RCC 7860 (cell line): ENCODE measurements around the gene PTPRG.

Experiments
- DNase-seq: peaks from one replicate; pipeline ENCODE4 v3.0.0-alpha.2; 2015; ENCODE audit warnings: low spot score
- FAIRE-seq: peaks from 2 replicates; lab custom pipeline; 2012; peaks lifted over from hg19 to GRCh38; lab: Jason Lieb, UNC

The PTPRG gene

DNA sequence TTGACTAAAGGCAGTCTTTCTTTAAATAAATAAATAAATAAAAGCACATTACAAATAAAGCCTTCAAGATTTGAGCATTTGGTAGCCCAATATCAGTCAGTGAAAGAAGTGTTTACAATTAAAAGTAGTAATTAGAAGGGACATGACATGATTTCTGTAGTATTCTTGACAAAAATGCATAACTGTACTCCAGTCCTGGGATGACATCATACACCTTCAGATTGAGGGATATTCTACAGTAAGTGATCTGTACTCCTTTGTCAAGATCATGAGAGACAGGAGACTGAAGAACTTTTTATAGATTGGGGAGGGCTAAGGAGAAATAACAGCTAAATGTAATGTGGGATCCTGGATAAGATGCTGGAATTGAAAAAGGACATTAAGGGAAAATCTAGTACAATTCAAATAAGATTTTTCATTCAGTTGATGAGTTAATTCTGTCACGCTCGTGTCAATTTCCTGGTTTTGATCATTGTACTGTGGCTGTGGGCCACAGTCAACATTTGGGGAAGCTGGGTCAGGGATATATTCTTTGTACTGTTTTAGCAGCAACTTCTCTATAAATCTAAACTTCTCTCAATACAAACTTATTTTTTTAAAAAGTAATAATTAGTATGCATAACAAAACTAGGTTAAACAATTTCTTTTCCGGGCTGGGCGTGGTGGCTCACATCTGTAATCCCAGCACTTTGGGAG, 314.8 kb downstream of the PTPRG start:
- DNase-seq (no peak), FAIRE-seq (no peak)

DNA sequence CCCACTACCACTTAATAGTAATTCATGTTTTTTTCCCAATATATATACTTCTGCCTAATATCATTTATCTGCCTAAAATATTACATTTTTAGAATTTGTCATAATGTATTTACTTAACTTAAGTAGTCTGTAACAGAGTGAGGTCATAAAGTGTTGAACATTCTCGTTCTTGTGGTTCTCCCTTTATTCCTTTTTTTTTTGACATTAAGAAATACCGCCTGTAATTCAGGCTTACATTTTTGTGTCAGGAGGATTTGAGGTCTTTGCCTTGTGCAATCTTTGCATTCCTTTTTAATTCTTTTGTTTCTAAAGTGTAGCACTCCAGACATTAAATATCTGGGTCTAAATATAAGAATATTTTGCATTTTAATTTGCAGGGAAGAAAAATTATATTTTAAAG, 315.4 kb downstream of the PTPRG start:
- no peak for DNase-seq
- peak; percentile 20 for FAIRE-seq

DNA sequence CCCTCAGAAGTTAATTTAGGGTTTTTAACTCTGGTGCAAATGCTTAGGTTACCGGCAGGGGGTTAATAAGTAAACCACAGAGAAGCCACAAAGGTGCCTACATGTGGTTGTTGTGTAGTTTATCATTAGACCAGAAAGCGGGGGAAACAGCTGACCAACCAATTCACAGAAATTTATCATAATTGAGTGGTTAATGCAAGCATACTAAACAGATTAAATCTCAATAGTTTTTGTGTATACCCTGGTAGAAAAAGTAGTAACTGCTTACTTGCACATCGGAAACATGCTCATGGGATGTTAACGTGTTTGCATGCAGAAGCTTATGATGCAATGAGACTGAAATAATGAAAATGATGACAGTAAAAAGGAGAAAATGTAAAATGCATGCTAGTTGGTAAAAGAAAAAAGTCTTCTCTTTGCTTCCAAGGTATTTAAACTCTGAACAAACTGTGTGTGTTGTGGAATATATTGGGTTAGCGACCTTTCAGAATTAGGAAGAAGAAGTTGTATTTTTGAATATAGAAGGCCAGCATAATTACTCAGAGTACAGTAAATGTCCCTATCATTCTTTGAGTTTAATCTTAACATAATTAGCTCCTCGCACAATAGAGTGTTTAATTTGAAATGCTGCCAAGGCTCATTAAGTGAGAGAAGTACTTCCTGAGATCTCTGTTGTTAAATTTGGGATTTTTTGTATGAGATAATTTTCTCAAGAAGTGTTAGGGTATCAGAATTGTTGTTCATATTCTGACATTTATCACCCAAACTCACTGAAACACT, 316.2 kb downstream of the PTPRG start:
- peak; percentile 13 for DNase-seq
- FAIRE-seq = peak; percentile 86

DNA sequence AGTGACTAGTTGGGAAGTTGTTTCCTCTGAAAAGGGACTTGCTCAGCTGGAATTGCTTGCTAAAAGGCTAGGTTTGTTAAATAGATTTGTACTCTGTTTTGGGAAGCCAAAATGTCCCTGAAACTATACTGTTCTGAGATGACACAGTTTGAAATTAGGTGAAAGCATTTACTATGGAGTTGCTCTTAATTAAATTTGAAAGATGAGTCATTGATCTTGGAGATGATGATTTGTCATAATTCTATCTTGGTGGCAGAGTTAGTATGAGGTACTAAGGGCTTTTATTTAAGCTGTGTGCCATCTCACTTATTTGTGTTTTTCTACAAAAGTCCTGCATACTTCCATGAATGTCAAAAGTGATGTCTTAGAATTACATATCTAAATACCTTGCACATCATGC, 320.9 kb downstream of the PTPRG start:
- no peak for DNase-seq
- FAIRE-seq = no peak

DNA sequence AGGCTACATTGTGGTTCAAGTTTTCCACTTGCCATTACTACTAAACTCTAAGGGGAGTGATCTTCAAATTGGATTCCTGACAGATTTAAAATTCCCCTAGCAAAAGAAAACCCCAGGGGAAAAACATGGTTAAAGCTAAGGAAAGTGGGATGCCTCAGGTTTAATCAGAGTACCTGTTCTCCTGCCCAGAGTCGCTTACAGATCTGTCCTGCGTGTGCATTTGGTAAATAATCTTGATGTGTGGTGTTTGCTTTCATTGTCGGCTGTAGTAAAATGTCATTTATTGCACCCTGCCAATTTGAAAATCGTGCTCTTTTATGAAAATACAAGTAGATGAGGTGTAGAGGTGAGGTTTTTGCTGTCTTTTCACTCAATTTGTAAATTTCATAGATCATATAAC, 323.4 kb downstream of the PTPRG start:
- FAIRE-seq (no peak), DNase-seq (no peak)

DNA sequence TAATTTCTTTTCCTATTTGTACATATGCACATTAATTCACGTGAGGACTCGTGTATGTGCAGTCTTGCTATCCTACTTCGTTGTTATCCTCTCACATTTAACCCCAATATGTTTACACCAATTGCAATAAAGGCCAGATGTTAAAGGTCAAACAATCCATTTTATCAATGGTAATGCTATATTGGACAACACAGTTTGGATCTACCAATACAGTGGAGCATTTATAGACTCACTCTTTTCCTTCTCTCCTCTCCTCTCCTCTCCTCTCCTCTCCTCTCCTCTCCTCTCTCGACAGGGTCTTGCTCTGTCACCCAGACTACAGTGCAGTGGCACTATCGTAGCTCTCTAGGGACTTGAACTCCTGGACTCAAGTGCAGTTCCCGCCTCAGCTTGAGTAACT, 324.0 kb downstream of the PTPRG start:
- DNase-seq (no peak), FAIRE-seq (no peak)

DNA sequence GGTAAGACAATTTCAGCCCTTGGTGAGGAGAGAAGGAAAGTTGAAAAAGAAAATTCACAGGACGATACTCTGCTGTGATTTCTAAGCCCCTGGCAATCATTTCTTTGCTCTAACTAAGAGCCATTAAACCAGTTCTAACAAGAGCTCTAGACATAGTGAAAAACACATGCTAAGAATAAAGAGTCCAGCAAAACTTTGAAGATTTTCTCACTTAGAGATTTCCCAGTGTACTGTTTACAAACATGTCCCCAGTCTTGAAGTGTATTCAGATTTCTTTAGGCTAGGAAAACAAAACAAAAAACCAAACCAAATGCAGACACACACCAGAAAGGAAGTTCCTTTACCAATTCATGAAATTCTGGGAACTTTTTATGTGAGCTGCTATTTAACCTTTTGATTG, 325.8 kb downstream of the PTPRG start:
- FAIRE-seq = no peak

DNA sequence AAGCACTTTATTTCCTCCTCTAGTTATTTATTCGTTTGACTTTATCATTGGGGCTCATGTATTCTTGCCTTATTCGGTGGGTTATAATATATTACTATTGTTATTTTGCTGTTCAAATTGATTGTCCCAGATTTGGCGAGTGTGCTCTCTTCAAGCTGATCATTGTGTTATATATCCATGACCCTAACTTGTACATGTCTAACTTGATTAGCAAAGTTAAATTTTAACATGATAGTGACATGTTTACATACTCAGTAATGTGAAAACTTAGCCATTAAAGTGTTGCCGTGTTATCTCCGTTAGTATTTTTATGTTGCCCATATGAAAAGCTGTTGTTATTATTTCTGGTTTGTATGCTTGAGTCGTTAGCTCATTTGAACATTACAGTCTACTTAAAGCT, 327.9 kb downstream of the PTPRG start:
- DNase-seq = no peak
- FAIRE-seq = no peak

More for the DNA sequence above, 325.8 kb downstream of the PTPRG start:
- no peak for DNase-seq

DNA sequence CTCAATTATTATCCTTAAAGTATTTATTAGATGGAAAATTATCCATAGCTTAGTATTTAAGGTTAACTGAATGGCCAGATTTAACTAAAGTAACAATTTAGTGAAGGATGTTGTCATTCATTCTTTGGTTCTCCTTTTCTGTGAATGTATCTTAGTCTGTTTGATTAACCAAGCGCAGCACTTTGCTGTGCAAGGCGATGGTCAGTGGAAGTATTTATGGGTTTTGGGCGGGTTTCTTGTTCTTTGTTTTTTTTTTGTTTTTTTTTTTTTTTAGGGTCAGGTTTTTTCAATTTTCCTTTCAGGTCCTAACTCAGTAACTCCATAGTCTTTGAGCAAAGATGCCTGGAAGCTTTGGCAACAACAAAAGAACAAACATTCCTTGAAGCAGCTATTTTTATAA, 328.8 kb downstream of the PTPRG start:
- no peak for FAIRE-seq

DNA sequence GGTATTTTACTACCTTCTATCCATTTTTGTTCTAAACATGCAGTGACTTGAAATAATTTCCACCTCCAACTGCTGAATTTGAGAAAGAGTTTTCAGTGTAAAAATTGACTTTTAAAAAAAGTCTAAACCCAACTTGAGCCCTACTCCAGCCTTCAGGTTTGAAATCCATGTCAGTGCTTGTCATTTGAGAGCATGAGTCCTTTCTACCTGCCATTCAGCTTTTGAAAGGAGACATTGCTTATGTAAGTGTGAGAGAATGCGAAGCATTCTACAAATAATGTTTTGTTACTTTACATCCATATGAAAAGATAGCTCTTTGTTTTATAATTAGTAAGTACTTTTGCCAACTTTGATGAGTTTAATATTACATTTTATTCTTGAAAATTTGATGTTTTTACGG, 329.2 kb downstream of the PTPRG start:
- DNase-seq (no peak), FAIRE-seq (no peak)

More for the DNA sequence above, 328.8 kb downstream of the PTPRG start:
- DNase-seq = no peak

DNA sequence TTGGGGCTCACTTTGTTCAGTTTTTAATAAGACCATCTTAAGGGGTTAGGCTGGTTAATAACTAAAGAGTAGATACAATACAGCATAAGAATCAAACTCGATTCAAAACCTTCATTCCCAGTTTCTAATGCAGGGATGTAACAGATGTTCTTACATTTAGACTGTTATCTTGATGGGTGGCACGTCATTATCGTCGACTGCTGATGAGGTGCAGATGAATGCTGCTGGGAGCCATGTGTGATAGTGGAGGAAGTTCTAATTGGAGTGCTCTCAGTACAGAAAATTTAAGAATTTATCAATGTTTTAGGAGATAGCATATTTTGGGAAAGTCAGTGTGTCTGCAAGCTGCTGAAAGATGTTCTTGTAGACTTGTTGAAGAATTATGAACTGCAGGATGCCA, 331.5 kb downstream of the PTPRG start:
- no peak for DNase-seq
- no peak for FAIRE-seq

DNA sequence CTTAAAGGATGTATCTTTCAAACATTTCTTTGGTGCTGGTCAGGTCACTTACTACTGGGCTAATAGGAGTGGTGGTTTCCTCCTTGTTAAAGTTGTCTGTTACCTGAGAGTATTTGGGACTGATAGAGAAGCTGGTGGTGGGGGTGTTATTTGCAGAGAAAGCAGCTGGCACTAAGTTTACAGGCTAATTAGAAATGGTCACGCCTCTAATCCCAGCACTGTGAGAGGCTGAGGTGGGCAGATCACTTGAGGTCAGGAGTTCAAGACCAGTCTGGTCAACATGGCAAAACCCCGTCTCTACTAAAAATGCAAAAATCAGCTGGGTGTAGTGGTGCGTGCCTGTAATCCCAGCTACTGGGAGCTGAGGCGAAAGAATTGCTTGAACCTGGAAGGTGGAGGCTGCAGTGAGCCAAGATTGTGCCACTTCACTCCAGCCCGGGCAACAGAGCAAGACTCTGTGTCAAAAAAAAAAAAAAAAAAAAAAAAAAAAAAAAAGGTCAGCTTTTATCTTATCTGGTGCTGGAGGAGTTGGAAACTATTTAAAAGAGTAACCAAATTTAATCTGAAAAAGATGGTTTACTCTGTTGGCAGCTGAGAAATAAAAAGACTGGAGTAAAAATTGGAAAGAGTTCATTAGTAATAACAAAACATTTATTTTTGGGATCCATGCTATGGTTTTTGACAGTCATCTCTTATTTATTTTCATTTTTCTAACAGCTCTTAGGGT, 332.6 kb downstream of the PTPRG start:
- no peak for DNase-seq
- peak; percentile 46 for FAIRE-seq

DNA sequence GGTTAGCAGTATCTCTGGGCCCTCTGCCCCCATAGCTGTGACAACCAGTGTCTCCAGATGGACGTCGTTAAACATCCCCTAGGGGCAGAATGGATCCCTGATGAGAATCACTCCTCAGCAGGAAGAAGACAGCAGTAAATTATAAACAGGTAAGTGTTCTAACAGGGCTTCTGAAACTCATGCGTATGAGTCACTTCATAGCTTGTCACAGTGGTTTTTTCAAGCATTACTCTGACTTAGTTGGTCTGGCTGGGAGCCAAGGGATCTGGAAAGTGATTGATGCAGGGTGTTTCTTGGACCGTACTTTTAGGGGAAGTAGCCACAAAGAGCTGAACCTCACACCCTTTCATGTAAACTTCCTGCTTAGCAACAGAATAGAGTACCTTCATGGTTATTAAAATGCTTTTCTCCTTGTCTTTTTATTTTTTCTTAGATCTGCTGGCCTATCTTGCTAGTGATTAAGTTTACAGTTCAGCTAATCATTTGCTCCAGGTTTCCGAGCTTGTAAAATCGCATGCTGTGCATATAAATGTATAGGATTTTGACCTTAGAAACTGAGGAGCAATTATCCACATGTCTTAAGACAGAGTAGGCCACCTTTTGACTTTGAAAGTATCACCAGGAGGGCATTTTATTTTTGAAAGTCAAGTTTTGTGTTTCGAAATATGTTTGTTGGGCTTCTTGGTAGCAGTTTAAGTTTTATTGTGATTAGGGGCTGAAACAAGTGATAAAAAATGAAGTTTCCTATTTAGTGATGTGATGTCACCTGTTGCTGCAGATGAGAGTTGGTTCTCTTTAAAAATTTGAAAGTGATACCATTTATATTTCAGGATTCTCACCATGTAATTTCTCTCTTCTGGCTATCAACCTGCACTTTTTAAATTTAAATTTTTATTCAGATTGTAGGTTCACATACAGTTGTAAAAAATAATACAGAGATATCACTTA, 333.9 kb downstream of the PTPRG start:
- DNase-seq (peak; percentile 95), FAIRE-seq (peak; percentile 98)

DNA sequence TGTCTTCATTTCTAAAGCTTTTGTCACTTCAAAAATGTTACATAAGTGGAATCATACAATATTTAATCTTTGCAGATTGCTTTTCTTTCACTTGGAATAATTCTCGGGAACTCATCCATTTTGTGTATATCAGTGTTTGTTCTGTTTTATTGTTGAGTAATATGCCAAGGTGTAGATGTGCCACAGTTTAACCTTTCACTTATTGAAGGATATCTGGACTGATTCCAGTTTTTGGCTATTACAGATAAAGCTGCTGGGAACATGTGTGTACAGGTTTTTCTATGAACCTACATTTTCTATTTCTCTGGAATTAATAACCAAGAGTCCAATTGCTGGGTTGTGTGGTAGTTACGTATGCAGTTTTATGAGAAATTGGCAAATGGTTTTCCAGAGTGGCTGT, 334.9 kb downstream of the PTPRG start:
- DNase-seq (no peak), FAIRE-seq (no peak)

DNA sequence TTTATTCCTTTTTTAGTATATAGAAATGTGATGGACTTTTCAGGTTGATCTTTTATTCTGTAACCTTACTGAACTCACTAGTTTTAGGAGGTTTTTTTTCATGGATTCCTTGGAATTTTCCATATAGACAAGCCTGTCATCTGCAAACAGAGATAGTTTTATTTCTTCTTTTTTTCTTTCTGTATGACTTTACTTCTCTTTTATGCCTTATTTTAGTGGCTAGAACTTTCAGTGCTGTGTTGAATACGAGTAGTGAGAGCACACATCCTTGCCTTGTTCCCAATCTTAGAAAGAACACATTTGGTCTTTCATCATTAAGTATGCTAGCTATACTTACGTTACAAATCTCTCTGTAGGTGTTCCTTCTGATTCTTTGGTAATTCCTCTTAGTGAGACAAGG, 336.5 kb downstream of the PTPRG start:
- DNase-seq (no peak), FAIRE-seq (no peak)

DNA sequence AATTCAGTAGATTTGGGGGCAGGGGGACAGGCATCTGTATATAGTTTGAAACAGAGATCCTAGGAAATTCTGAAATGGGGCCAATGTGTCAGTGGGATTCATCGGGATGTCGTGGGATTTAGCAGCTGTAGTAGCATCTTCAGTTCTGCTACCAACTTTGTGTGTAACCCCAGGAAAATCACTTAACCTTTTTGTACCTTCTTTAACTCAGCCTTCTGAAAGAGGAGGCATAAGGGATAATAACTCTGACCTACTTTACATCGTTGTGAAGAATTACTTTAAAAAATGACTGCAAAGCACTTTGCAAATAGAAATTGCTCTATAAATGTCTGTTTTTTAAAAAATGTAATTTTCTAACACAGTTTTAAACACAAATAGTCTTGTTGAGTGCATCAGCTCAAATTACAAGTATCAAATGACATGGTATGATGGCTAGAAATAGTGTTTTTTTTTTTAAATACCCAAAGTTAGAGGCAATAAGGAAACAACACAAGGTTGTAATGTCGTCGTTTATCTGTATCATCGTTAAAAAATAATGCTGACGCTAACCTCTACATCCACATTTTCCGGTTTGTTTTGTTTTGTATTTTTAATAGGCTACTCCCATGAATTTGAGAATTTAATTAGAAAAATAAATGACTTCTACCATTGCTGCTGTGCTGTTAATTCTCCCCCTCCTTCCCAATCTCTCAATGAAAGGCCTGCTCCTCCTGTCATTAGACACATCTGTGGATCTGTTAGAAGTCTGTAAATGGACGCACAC, 338.5 kb downstream of the PTPRG start:
- no peak for FAIRE-seq

DNA sequence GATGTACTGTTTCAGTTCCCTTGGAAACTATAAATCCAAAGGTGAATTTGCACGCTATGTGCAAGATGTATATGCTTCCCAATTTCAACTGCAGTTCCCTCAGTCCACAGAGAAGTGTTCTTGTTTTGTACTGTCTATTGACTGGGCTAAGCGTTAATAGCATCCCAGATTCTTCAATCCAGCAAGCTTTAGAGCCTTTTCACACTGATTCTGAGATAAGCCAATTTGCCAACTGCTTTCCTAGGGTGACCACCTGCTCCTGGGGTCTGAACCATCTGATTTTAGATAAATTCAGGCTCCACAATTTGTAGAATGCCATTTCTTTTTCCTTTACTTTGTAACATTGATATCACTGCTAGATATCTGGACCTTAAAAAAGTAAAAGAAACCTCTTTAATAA, 340.1 kb downstream of the PTPRG start:
- DNase-seq (no peak), FAIRE-seq (no peak)

More for the DNA sequence above, 338.5 kb downstream of the PTPRG start:
- DNase-seq = no peak

DNA sequence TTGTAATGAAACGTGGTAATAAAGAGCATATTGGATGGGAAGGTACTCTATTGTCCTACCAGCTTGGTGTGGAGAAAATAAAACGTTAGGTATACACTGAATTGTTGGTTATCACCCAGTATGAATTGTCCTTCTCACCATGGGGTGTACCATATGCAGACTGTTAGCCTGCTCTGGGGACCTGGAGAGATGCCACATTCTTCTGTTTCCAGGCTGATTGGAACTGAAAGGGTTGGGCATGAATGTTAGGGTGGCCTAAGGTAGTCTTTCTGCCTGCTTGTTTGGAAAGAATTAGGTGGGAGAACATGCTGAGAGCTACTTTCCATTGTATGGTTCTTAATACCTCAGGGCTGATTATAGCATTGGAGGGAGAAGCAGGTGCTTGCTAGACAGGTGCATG, 340.6 kb downstream of the PTPRG start:
- DNase-seq (no peak), FAIRE-seq (no peak)

DNA sequence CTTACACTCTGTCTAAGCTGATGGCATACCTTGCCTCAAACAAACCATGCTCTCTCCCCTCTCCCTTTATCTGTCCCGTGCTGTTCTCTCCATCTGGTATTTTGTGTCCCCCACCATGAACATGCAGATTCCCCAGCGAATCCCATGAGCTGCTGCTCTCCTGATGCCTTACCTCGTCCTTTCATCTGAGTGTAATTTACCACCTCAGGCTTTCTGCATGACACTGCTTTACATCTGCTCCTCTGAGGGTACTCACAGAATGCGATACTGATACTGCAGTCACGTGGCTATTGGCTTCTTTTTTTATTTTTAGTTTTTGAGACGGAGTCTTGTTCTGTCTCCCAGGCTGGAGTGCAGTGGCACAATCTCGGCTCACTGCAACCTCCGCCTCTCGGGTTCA, 341.7 kb downstream of the PTPRG start:
- FAIRE-seq = no peak
- no peak for DNase-seq
